ENCODE results near the gene MARK3.

MARK3 gene

DNA sequence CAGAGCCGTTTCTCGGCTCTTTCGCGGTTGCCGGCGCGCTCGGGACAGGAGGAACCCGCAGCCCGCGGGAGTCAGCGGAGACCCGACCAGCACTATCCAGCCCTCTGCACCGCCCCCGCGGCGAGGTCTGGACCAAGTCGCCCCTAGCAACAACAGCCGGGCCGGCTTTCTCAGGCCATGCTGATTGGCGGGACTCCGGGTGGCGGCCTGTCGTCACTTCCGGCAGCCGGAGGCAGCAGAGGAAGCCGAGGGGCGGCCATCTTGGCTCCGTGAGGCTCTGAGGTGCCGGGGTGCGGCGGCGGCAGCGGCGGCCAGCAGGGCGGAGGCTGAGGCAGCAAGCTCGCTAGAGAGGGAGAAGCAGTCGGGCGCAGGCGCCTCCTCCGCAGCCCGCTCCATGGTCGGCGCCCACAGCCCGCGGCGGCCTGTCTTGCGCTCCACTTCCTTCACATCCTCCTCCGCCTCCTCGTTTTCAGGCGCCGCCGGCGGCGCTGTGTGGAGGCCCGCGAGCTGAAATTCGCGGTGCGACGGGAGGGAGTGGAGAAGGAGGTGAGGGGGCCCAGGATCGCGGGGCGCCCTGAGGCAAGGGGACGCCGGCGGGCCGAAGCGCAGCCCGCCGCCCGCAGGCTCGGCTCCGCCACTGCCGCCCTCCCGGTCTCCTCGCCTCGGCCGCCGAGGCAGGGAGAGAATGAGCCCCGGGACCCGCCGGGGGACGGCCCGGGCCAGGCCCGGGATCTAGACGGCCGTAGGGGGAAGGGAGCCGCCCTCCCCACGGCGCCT lies at the start of gene MARK3:
TSS of gene MARK3 (plus strand) at position 264 of the 777 bp plus-strand sequence. CDS start 615 bp downstream, outside the sequence.
- ChIA-PET POLR2A (interaction anchor here (0.9 to 1.8 kb wide), 7 partner anchors 12 to 249 kb away, joined by 3 to 23 read pairs (median 4); partner anchors contain the start of gene EIF5), CTCF (interaction anchor here (0.5 to 0.7 kb wide), 2 partner anchors 9 to 40 kb away, joined by 3 read pairs; no protein-coding TSS in a partner anchor)
- DNase-seq (ENCODE audit: extremely low spot score) = peak; percentile 98
- TF ChIP-seq, protein P1, sequence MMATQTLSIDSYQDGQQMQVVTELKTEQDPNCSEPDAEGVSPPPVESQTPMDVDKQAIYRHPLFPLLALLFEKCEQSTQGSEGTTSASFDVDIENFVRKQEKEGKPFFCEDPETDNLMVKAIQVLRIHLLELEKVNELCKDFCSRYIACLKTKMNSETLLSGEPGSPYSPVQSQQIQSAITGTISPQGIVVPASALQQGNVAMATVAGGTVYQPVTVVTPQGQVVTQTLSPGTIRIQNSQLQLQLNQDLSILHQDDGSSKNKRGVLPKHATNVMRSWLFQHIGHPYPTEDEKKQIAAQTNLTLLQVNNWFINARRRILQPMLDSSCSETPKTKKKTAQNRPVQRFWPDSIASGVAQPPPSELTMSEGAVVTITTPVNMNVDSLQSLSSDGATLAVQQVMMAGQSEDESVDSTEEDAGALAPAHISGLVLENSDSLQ (IDR thresholded peaks at IDR 0.05) = peak; percentile 82
- TF ChIP-seq HDGF (IDR thresholded peaks at IDR 0.05; ENCODE audit: borderline replicate concordance) = no peak
- no peak for TF ChIP-seq SUZ12 (IDR thresholded peaks at IDR 0.05)

DNA sequence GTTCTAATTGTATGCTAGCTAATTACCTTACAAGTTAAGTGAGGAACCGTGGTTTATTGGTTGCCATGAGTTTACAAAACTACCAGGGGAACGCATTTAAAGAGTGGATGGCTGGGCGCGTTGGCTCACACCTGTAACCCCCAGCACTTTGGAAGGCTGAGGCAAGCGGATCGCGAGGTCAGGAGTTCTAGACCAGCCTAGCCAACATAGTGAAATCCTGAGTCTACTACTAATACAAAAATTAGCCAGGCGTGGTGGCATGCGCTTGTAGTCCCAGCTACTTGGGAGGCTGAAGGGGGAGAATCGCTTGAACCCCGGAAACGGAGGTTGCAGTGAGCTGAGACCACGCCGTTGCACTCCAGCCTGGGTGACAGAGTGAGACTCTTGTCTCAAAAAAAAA lies 49.0 kb upstream of the MARK3 start:
- ChIA-PET POLR2A (interaction anchor here (1.2 to 5.5 kb wide), 4 partner anchors 8 to 49 kb away, joined by 3 to 76 read pairs (median 14); partner anchors contain the start of gene MARK3), CTCF (interaction anchor here (0.7 kb wide), 2 partner anchors 57 to 90 kb away, joined by 6 to 7 read pairs; no protein-coding TSS in a partner anchor)
- no peak for DNase-seq (ENCODE audit: extremely low spot score)
- no peak for TF ChIP-seq BHLHE40 (IDR thresholded peaks at IDR 0.05; ENCODE audit: borderline replicate concordance)
- TF ChIP-seq ELF4 (IDR thresholded peaks at IDR 0.05) = no peak
- no peak for TF ChIP-seq FOXM1 (IDR thresholded peaks at IDR 0.05; ENCODE audit: borderline replicate concordance)
- TF ChIP-seq, protein P1 (IDR thresholded peaks at IDR 0.05) = no peak
- TF ChIP-seq ZNF384 (IDR thresholded peaks at IDR 0.05) = no peak
- TF ChIP-seq LEF1 (IDR thresholded peaks at IDR 0.05; ENCODE audit: borderline replicate concordance) = no peak
- TF ChIP-seq FOXA1 (IDR thresholded peaks at IDR 0.05) = no peak

DNA sequence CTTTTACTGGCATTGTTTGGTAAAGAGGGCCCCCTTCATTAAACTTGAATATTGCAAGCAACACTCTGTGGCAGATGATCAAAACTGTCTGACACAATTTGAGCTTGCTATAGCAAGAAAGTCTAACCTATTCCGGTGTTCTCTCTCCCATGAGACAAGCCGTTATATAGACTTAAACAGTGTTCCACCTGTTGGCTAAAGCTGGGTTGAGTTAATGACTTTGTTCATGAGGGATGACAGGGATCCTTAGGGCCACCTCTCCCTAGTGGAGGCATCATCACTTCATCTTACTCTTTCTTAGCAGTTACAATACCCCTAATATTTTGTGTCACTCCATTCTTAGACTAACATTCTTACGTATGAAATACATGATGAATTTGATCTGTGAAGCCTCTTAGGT lies 47.4 kb upstream of the MARK3 start:
- no peak for TF ChIP-seq NFRKB (IDR thresholded peaks at IDR 0.05)
- DNase-seq (ENCODE audit: extremely low spot score) = no peak
- CTCF ChIA-PET = no interaction called here
- POLR2A ChIA-PET = no interaction called here

DNA sequence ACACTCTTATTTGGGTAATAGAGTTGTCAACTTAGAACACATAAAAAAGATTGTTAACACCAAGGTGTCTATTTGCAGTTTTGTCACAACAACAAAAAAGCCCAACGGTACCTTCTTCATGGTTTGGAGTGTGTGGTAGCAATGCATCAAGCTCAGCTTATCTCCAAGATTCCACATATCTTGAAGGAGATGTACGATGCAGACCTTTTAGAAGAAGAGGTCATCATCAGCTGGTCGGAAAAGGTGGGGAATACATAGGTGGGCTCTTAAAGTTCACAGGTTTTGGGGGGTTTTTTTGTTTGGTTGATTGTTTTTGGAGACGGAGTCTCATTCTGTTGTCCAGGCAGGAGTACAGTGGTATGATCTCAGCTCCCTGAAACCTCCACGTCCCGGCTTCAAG lies 45.7 kb upstream of the MARK3 start:
- TF ChIP-seq SUZ12 (IDR thresholded peaks at IDR 0.05) (no peak), BHLHE40 (IDR thresholded peaks at IDR 0.05; ENCODE audit: borderline replicate concordance) (no peak), FOXK2 (IDR thresholded peaks at IDR 0.05) (no peak), ELF4 (IDR thresholded peaks at IDR 0.05) (no peak), FOXM1 (IDR thresholded peaks at IDR 0.05; ENCODE audit: borderline replicate concordance) (no peak), CTBP1 (IDR thresholded peaks at IDR 0.05; ENCODE audit: borderline replicate concordance) (no peak), L3MBTL2 (conservative IDR thresholded peaks at IDR 0.05) (no peak), LEF1 (IDR thresholded peaks at IDR 0.05; ENCODE audit: borderline replicate concordance) (no peak), TARDBP (IDR thresholded peaks at IDR 0.05) (no peak), SP1 (IDR thresholded peaks at IDR 0.05) (no peak), FOXA1 (IDR thresholded peaks at IDR 0.05) (no peak), ZNF384 (IDR thresholded peaks at IDR 0.05) (no peak), NFRKB (IDR thresholded peaks at IDR 0.05) (no peak)
- TF ChIP-seq, protein P1 (IDR thresholded peaks at IDR 0.05) = no peak
- CTCF ChIA-PET = interaction anchor here (1.7 kb wide), 1 partner anchor 51 kb away, joined by 4 read pairs; no protein-coding TSS in a partner anchor
- no peak for DNase-seq (ENCODE audit: extremely low spot score)
- POLR2A ChIA-PET = interaction anchor here (2.8 kb wide), 1 partner anchor 46 kb away, joined by 10 read pairs; the partner anchor contains the start of gene MARK3

DNA sequence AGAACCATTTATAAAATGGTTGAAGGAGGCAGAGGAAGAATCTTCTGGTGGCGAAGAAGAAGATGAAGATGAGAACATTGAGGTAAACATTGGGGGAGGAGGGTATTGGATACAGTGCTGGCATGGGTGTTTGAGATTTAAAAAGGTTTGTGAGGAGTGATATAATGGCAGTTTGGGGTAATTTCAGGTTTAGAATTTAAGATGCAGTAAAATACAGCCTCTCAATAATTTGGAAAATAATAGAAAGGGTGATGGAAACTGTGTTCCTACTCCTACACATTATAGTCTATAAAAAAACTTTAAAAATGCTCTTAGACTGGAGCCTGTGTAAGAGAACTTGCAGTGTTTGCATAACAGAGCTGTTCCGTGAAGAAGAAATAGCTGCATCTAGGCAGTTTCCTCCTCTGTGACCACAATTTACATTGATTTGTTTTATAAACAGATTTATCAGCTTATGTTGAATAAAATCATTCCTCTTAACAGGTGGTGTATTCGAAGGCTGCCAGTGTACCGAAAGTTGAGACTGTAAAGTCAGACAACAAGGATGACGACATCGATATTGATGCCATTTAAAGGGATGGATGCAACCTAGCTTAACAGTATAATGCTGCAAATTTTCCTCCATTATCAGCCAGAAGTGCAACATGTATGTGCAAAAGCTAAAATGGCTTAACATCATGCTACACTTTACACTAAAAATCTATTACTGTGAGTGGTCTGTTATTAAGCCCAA lies 44.6 kb upstream of the MARK3 start:
- POLR2A ChIA-PET = interaction anchor here (2.8 kb wide), 1 partner anchor 45 kb away, joined by 10 read pairs; the partner anchor contains the start of gene MARK3
- CTCF ChIA-PET = interaction anchor here (1.7 kb wide), 1 partner anchor 50 kb away, joined by 4 read pairs; no protein-coding TSS in a partner anchor
- TF ChIP-seq SP1 (IDR thresholded peaks at IDR 0.05) (no peak), HDGF (IDR thresholded peaks at IDR 0.05; ENCODE audit: borderline replicate concordance) (no peak), L3MBTL2 (conservative IDR thresholded peaks at IDR 0.05) (no peak), ELF4 (IDR thresholded peaks at IDR 0.05) (no peak), FOXM1 (IDR thresholded peaks at IDR 0.05; ENCODE audit: borderline replicate concordance) (no peak), ARNT (IDR thresholded peaks at IDR 0.05) (no peak), BHLHE40 (IDR thresholded peaks at IDR 0.05; ENCODE audit: borderline replicate concordance) (no peak), ZNF384 (IDR thresholded peaks at IDR 0.05) (no peak), FOXK2 (IDR thresholded peaks at IDR 0.05) (no peak), LEF1 (IDR thresholded peaks at IDR 0.05; ENCODE audit: borderline replicate concordance) (no peak), CTBP1 (IDR thresholded peaks at IDR 0.05; ENCODE audit: borderline replicate concordance) (no peak), SUZ12 (IDR thresholded peaks at IDR 0.05) (no peak), FOXA1 (IDR thresholded peaks at IDR 0.05) (no peak), TARDBP (IDR thresholded peaks at IDR 0.05) (no peak), NFRKB (IDR thresholded peaks at IDR 0.05) (no peak)
- TF ChIP-seq, protein P1 (IDR thresholded peaks at IDR 0.05) = no peak
- DNase-seq (ENCODE audit: extremely low spot score) = no peak

Measured in HEK293T (cell line).